CD4-positive, alpha-beta memory T cell (primary cell): ENCODE data around the gene MAP2K7. TPM values are rescaled to one million over a fixed set of nuclear protein-coding genes. Genes with fewer than 3 reads are reported as not detected.
"Not testable (repeated sequence)": the region's sequence is repeated elsewhere in the genome, so short reads cannot be mapped to it uniquely, and the experiment has no call there.

Experiments
- CTCF ChIA-PET: fragments of 350-600 bp; sonication (Branson Sonifier 250); formaldehyde crosslinking; loops from one replicate; lab custom pipeline; 2021; ENCODE audit warnings: inconsistent platforms; ENCODE audit not compliant: partially characterized antibody; lab: Charles Lee
- POLR2A ChIA-PET: fragments of 350-600 bp; sonication (Branson Sonifier 250); formaldehyde crosslinking; loops from one replicate; lab custom pipeline; 2021; ENCODE audit not compliant: partially characterized antibody; lab: Charles Lee
- DNase-seq, 5 donors: peaks; one replicate each; pipeline versions ENCODE4 v3.0.0 to v3.0.0-alpha.2; 2020 to 2022; ENCODE audit warnings: mixed read lengths in 1 of 5
- H3K27ac ChIP-seq: one replicate; pipeline ENCODE4 v1.7.0; 2013; ENCODE audit warnings: low read depth, low read length
- H3K27me3 ChIP-seq: 2 replicates; pipeline ENCODE4 v1.7.0; 2013; ENCODE audit warnings: mild to moderate bottlenecking, low read length, moderate library complexity; ENCODE audit not compliant: insufficient read depth
- H3K36me3 ChIP-seq: 2 replicates; pipeline ENCODE4 v1.7.0; 2013; ENCODE audit warnings: mild to moderate bottlenecking, low read length, moderate library complexity; ENCODE audit not compliant: insufficient read depth
- H3K4me1 ChIP-seq: 2 replicates; pipeline ENCODE4 v1.7.0; 2013; ENCODE audit warnings: mild to moderate bottlenecking, low read length, moderate library complexity; ENCODE audit not compliant: insufficient read depth
- H3K4me3 ChIP-seq, 2 donors: one replicate each; pipeline ENCODE4 v1.7.0; 2013; ENCODE audit warnings: low read length in 2 of 2, mild to moderate bottlenecking in 1 of 2
- H3K9me3 ChIP-seq, 2 donors: one replicate each; pipeline ENCODE4 v1.7.0; 2013; ENCODE audit warnings: low read length in 2 of 2, control low read depth in 1 of 2; ENCODE audit not compliant: control insufficient read depth in 1 of 2
- H3K27ac Mint-ChIP-seq, 7 donors: one replicate each; pipeline ENCODE4 v1.8.0; 2020 to 2021; ENCODE audit warnings: mixed read lengths in 7 of 7, mild to moderate bottlenecking in 6 of 7, inconsistent platforms in 3 of 7, moderate library complexity in 3 of 7
- H3K27me3 Mint-ChIP-seq, 2 donors: one replicate each; pipeline ENCODE4 v1.8.0; 2020 to 2021; ENCODE audit warnings: mixed read lengths in 2 of 2
- H3K36me3 Mint-ChIP-seq, 2 donors: one replicate each; pipeline ENCODE4 v1.8.0; 2020 to 2021; ENCODE audit warnings: mixed read lengths in 2 of 2, inconsistent platforms in 1 of 2, mild to moderate bottlenecking in 1 of 2
- H3K4me1 Mint-ChIP-seq, 4 donors: one replicate each; pipeline ENCODE4 v1.8.0; 2020 to 2021; ENCODE audit warnings: mixed read lengths in 4 of 4, mild to moderate bottlenecking in 1 of 4
- H3K4me3 Mint-ChIP-seq, 8 donors: one replicate each; pipeline ENCODE4 v1.8.0; 2020 to 2021; ENCODE audit warnings: mixed read lengths in 8 of 8, mild to moderate bottlenecking in 7 of 8, moderate library complexity in 6 of 8, inconsistent platforms in 3 of 8
- H3K9me3 Mint-ChIP-seq, 8 donors: one replicate each; pipeline ENCODE4 v1.8.0; 2020 to 2021; ENCODE audit warnings: mixed read lengths in 8 of 8, mild to moderate bottlenecking in 5 of 8, inconsistent platforms in 3 of 8, moderate library complexity in 1 of 8
- intact Hi-C: fragments of 100-400 bp; cut with micrococcal nuclease; formaldehyde crosslinking; loops from one replicate; pipeline ENCODE4 v1.15.1; 2023
- polyA plus RNA-seq, 2 donors: library from polyadenylated mRNA; unstranded; fragments of 300-500 nt; fragmentation: Illumina TruSeq; gene quantifications; one replicate each; pipeline ENCODE4 v1.2.3, GENCODE V29; 2021
- total RNA-seq, 2 experiments: library from RNA; stranded (reverse); gene quantifications; one replicate each; pipeline ENCODE4 v1.2.3, GENCODE V29; 2021

MAP2K7 gene
- total and polyA plus RNA-seq, 4 experiments from 2014 or later: 0.57 to 62.5 (median 31.1) TPM

DNA sequence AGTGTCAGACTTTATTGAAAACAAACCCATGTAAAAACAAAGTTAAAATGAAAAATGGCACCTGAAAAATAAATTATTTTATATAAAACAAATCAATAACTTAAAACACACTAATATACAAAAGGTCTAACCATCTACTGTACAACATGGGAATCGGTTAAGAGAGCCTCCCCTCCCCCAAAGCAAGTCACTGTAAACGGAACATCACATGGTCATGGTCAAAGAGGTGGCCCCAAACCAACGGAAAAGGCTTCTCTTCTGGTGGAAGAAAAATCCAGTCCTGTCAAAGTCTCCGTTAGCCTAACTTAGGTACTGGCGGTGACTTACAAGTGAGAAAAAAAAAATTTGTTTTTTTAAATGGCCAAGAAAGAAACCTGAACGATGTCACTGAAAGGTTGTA is 55.5 kb downstream of the MAP2K7 start:
- intact Hi-C loops: no loop called here
- DNase-seq: no peak
- CTCF ChIA-PET: interaction anchor here (1.4 kb wide), 1 partner anchor 15 kb away, joined by 4 read pairs; no protein-coding TSS in a partner anchor
- POLR2A ChIA-PET: no interaction called here
- Histone ChIP-seq H3K36me3 (peaks cover 25% of the 10 kb centered on the region), H3K9me3 (no peaks in the 10 kb centered on the region), H3K27ac (no peak overlapping the region), H3K4me3 (no peak overlapping the region), H3K27me3 (no peaks in the 10 kb centered on the region), H3K4me1 (no peaks in the 10 kb centered on the region)
- Mint-ChIP-seq H3K27ac (peak overlapping the region in 1 of 7 donors; percentile 47), H3K9me3 (no peaks in the 10 kb centered on the region), H3K4me1 (no peaks in the 10 kb centered on the region), H3K4me3 (no peak overlapping the region), H3K27me3 (no peaks in the 10 kb centered on the region), H3K36me3 (peaks cover 10 to 22% of the 10 kb centered on the region in 2 donors)

DNA sequence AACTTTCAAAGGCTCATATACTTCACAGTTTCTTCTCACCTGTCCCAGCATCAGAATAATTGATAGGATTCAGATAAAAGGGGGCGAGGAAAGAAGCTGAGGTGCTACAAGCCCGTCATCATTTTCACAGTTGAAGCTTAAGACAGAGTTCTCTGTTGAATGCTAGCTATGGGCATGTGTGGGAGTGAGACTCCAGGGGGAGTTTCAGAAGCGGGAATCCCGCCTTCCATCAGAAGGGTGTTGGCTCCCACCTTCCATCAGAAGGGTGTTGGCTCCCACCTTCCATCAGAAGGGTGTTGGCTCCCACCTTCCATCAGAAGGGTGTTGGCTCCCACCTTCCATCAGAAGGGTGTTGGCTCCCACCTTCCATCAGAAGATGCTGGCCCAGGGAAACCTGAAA is 57.4 kb downstream of the MAP2K7 start:
- H3K9me3 Mint-ChIP-seq, H3K27me3 ChIP-seq, H3K4me3 Mint-ChIP-seq, H3K27ac Mint-ChIP-seq, H3K4me3 ChIP-seq, POLR2A ChIA-PET, DNase-seq, H3K27me3 Mint-ChIP-seq, H3K27ac ChIP-seq, H3K9me3 ChIP-seq, intact Hi-C loops, H3K4me1 Mint-ChIP-seq, H3K4me1 ChIP-seq: not testable (repeated sequence)
- CTCF ChIA-PET: interaction anchor here (1.0 kb wide), 1 partner anchor 17 kb away, joined by 3 read pairs; no protein-coding TSS in a partner anchor
- H3K36me3 Mint-ChIP-seq: peaks cover 15 to 29% of the 10 kb centered on the region in 2 donors
- peaks cover 39% of the 10 kb centered on the region for H3K36me3 ChIP-seq

DNA sequence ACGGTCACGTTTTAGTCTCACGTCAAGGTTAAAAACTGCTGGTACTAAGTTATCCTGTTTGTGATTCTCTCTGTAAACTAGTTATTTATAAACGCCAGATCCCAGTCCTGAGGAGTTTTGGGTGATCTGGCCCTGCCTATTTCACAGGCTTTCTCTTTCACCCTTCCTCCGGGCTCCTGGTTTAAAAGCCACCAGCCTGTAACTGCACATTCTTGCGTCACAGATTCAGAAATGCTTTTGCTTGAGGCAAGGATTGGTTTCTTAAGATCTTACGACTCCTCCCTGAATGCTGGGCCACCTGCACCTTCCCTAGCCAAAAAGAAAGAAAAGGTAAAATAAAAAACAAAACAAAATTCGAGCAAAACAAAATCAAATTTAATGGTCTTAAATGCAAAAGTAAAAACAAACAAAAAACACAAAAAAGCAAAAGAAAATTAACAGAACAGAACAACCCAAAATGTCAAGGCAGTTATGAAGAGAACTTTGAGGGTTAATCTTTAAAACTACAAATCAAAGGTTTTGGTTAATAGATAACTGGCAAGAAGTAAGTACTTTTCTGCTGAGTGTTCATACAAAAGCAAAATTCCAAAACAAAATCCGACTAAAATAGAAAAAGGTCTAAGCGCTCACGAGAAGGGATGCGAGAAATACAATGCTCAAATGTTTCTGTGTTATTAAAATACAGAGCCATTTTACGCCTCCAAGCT is 58.4 kb downstream of the MAP2K7 start:
- DNase-seq: no peak
- ChIA-PET POLR2A (no interaction called here), CTCF (no interaction called here)
- Histone ChIP-seq H3K9me3 (no peaks in the 10 kb centered on the region), H3K27me3 (no peaks in the 10 kb centered on the region), H3K27ac (no peak overlapping the region), H3K36me3 (peaks cover 44% of the 10 kb centered on the region), H3K4me3 (no peak overlapping the region), H3K4me1 (no peaks in the 10 kb centered on the region)
- intact Hi-C loops: no loop called here
- Mint-ChIP-seq H3K4me1 (peaks cover 0 to 2% (median 0%) of the 10 kb centered on the region in 4 donors), H3K27me3 (no peaks in the 10 kb centered on the region), H3K9me3 (no peaks in the 10 kb centered on the region), H3K36me3 (peaks cover 18 to 33% of the 10 kb centered on the region in 2 donors), H3K4me3 (no peak overlapping the region), H3K27ac (no peak overlapping the region)

DNA sequence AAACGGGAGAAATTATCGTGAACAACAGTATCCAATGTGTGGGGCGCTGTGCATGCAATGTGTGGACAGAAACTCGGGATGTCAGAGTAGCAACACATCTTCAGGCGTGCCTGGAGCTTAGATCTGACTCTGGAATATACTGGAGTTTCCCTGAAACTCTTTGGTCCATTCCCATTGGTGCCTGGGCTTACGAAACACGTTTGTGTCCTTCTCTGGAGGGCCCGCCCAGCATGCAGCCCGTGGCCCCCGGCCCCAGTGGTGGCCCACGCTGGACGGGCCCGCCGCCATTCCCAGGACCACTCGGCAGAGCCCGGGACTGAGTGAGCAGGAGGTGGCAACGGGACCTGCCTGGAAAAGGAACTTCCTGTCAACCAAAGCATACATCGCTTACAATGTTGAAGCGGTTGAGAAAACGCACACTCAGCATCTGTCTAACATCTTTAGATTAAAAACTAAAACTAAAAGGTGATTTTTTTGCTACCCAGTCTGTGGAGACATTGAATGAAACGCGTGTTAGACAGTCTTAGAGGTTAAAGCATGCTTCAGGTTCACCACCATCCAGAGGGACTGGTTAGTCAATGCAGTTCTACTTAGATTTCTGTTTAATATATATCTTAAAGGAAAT is 59.1 kb downstream of the MAP2K7 start:
- DNase-seq: no peak
- intact Hi-C loops: no loop called here
- H3K27ac Mint-ChIP-seq: no peak overlapping the region
- H3K36me3 Mint-ChIP-seq: peaks cover 23 to 39% of the 10 kb centered on the region in 2 donors
- Histone ChIP-seq H3K27me3 (no peaks in the 10 kb centered on the region), H3K4me3 (no peak overlapping the region), H3K27ac (no peak overlapping the region), H3K36me3 (peaks cover 49% of the 10 kb centered on the region), H3K4me1 (no peaks in the 10 kb centered on the region), H3K9me3 (no peaks in the 10 kb centered on the region)
- CTCF ChIA-PET: no interaction called here
- H3K4me1 Mint-ChIP-seq: peaks cover 0 to 2% (median 0%) of the 10 kb centered on the region in 4 donors
- H3K9me3 Mint-ChIP-seq: no peaks in the 10 kb centered on the region
- H3K27me3 Mint-ChIP-seq: no peaks in the 10 kb centered on the region
- POLR2A ChIA-PET: no interaction called here
- no peak overlapping the region for H3K4me3 Mint-ChIP-seq

DNA sequence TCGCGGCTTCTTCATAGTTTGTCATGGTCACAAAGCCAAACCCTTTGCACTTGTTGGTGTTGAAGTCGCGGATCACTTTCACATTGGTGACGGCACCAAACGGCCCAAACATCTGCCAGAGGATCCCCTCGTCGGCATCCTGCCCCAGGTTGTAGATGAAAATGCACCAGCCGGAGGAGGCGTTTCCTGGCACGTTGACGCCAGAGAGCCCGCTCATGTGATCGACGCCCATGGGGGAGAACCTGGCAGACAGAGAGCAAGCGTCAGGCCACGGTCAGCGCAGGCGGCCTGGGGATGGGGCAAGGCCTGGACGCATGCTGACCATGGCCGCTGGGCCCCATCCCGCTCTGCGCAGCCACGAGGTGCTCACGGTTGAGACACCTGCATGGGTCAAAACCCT is 59.9 kb downstream of the MAP2K7 start:
- Mint-ChIP-seq H3K4me3 (no peak overlapping the region), H3K27me3 (no peaks in the 10 kb centered on the region), H3K9me3 (no peaks in the 10 kb centered on the region), H3K4me1 (peaks cover 0 to 2% (median 0%) of the 10 kb centered on the region in 4 donors), H3K27ac (no peak overlapping the region), H3K36me3 (peaks cover 23 to 45% of the 10 kb centered on the region in 2 donors)
- no peak overlapping the region for H3K4me3 ChIP-seq
- no peaks in the 10 kb centered on the region for H3K4me1 ChIP-seq
- intact Hi-C loops: no loop called here
- POLR2A ChIA-PET: no interaction called here
- no peak for DNase-seq
- H3K9me3 ChIP-seq: no peaks in the 10 kb centered on the region
- peaks cover 50% of the 10 kb centered on the region for H3K36me3 ChIP-seq
- CTCF ChIA-PET: interaction anchor here (1.3 kb wide), 1 partner anchor 39 kb away, joined by 4 read pairs; no protein-coding TSS in a partner anchor
- no peaks in the 10 kb centered on the region for H3K27me3 ChIP-seq
- no peak overlapping the region for H3K27ac ChIP-seq

Other genes starting within 250 kb of the MAP2K7 start
- not detected for gene RETN, start 234.8 kb upstream of the MAP2K7 start, total RNA-seq
- gene RETN, start 234.8 kb upstream of the MAP2K7 start, polyA plus RNA-seq: under 1 TPM; 0.48 to 0.94 TPM
- gene MCEMP1, start 226.8 kb upstream of the MAP2K7 start, total RNA-seq: not detected
- not detected for gene MCEMP1, start 226.8 kb upstream of the MAP2K7 start, polyA plus RNA-seq
- gene TRAPPC5, start 223.0 kb upstream of the MAP2K7 start, total RNA-seq: 10 to 100 TPM; 60.7 to 62.1 TPM
- gene TRAPPC5, start 223.0 kb upstream of the MAP2K7 start, polyA plus RNA-seq: 100 to 1,000 TPM; 144 to 153 TPM
- gene FCER2, start 201.7 kb upstream of the MAP2K7 start, total RNA-seq: not detected
- gene FCER2, start 201.7 kb upstream of the MAP2K7 start, polyA plus RNA-seq: under 1 TPM in 1 of 2 donors, not detected in 1; 0.93 TPM
- gene CLEC4G, start 171.8 kb upstream of the MAP2K7 start, total RNA-seq: not detected
- gene CLEC4G, start 171.8 kb upstream of the MAP2K7 start, polyA plus RNA-seq: not detected
- gene CD209, start 156.3 kb upstream of the MAP2K7 start, total RNA-seq: under 1 TPM; 0.17 to 0.28 TPM
- gene CD209, start 156.3 kb upstream of the MAP2K7 start, polyA plus RNA-seq: not detected
- gene CLEC4M, start 140.6 kb upstream of the MAP2K7 start, total RNA-seq: not detected
- gene CLEC4M, start 140.6 kb upstream of the MAP2K7 start, polyA plus RNA-seq: not detected
- gene EVI5L, start 73.7 kb upstream of the MAP2K7 start, total RNA-seq: 10 to 100 TPM; 11.9 to 14.1 TPM
- 1 to 10 TPM; 1.1 to 2.8 TPM for gene EVI5L, start 73.7 kb upstream of the MAP2K7 start, polyA plus RNA-seq
- gene PRR36, start 29.5 kb upstream of the MAP2K7 start, total RNA-seq: under 1 TPM; 0.29 to 0.36 TPM
- under 1 TPM in 1 of 2 donors, not detected in 1; 0.06 TPM for gene PRR36, start 29.5 kb upstream of the MAP2K7 start, polyA plus RNA-seq
- gene LRRC8E, start 15.4 kb upstream of the MAP2K7 start, total RNA-seq: not detected
- gene LRRC8E, start 15.4 kb upstream of the MAP2K7 start, polyA plus RNA-seq: not detected
- gene TGFBR3L, start 11.0 kb downstream of the MAP2K7 start, total RNA-seq: under 1 TPM; 0.93 to 1.00 TPM
- not detected for gene TGFBR3L, start 11.0 kb downstream of the MAP2K7 start, polyA plus RNA-seq
- 10 to 100 TPM; 16.3 to 18.9 TPM for gene SNAPC2, start 16.5 kb downstream of the MAP2K7 start, total RNA-seq
- gene SNAPC2, start 16.5 kb downstream of the MAP2K7 start, polyA plus RNA-seq: 10 to 100 TPM in 1 of 2 donors, 1 to 10 TPM in 1; 9.0 to 22.1 TPM
- not detected for gene CTXN1, start 22.3 kb downstream of the MAP2K7 start, total RNA-seq
- not detected for gene CTXN1, start 22.3 kb downstream of the MAP2K7 start, polyA plus RNA-seq
- gene TIMM44, start 39.8 kb downstream of the MAP2K7 start, total RNA-seq: 10 to 100 TPM; 71.6 to 71.9 TPM
- gene TIMM44, start 39.8 kb downstream of the MAP2K7 start, polyA plus RNA-seq: 10 to 100 TPM; 11.6 to 15.4 TPM
- gene ELAVL1, start 101.8 kb downstream of the MAP2K7 start, total RNA-seq: 10 to 100 TPM; 54.2 to 54.7 TPM
- 10 to 100 TPM; 56.2 to 57.8 TPM for gene ELAVL1, start 101.8 kb downstream of the MAP2K7 start, polyA plus RNA-seq
- not detected for gene CCL25, start 148.9 kb downstream of the MAP2K7 start, total RNA-seq
- gene CCL25, start 148.9 kb downstream of the MAP2K7 start, polyA plus RNA-seq: not detected
- not detected for gene FBN3, start 245.7 kb downstream of the MAP2K7 start, total RNA-seq
- not detected for gene FBN3, start 245.7 kb downstream of the MAP2K7 start, polyA plus RNA-seq